Measurements from ENCODE around the gene CHST10. TPM values are rescaled to one million over a fixed set of nuclear protein-coding genes. Genes with fewer than 3 reads are reported as not detected.

CHST10 gene
- total and polyA plus RNA-seq, 10 of the 15 experiments (the other 5 are each of a cell fraction or from before 2014, with no cell fraction given), result 2.0 to 22.5 (median 15.7) TPM

DNA sequence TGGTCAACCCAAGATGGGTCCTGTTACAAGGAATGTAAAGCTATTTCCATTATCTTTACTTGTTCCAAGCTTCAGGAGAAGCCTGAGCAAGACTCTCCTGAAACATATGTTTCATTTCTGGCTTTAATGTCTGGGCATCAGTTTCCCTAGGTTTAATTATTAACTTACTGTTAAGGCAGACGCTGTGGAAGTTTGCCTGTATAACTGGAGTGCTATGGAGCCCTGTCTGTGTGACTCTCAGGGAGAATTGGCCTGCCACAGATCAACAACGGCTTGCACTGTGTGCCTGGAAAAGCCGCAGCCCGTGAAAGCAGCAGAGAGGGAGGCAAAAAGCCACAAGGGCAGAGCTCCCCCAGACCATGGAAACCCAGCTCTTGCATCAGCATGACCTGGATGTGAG, 73.0 kb downstream of the CHST10 start:
- H2AFZ ChIP-seq (ENCODE audit: control insufficient read depth, low read depth, low read length), result no peak overlapping the region
- FAIRE-seq, result no peak
- ATAC-seq, result no peak
- ChIA-PET RAD21 (ENCODE audit: unreplicated experiment) (no interaction called here), POLR2A (no interaction called here), SMC1A (ENCODE audit: uncharacterized antibody, unreplicated experiment) (no interaction called here), CTCF (no interaction called here)
- intact Hi-C loops (cut with micrococcal nuclease; ENCODE audit: unreplicated experiment), result no loop called here
- no peak overlapping the region for H3K27ac ChIP-seq (ENCODE audit: control insufficient read depth, insufficient read depth)
- no TSS peak for BruUV-seq (replicated peaks)
- no peak for DNase-seq (ENCODE audit: low read depth, low spot score)
- H3K4me2 ChIP-seq (ENCODE audit: control insufficient read depth, insufficient read depth), result no peak overlapping the region
- no peaks in the 10 kb centered on the region for H4K20me1 ChIP-seq (ENCODE audit: control insufficient read depth, insufficient read depth)
- H3K79me2 ChIP-seq (ENCODE audit: control insufficient read depth, insufficient read depth, low read length), result no peaks in the 10 kb centered on the region
- 26% methylated on average over 4 of the region's 4 CpGs for WGBS (ENCODE audit: insufficient coverage, insufficient replicate concordance, low lambda C conversion rate, missing lambda C conversion rate)
- H3K9me3 ChIP-seq (replicated peaks; ENCODE audit: control insufficient read depth, insufficient read depth, low read length), result no peaks in the 10 kb centered on the region; the same call in 2 of the 3 replicates
- H3K4me3 ChIP-seq, result no peak overlapping the region
- no peak overlapping the region for H3K9ac ChIP-seq (ENCODE audit: control insufficient read depth, insufficient read depth, low read length)
- H3K4me1 ChIP-seq (ENCODE audit: control insufficient read depth, insufficient read depth, low read length), result no peaks in the 10 kb centered on the region
- no peaks in the 10 kb centered on the region for H3K27me3 ChIP-seq (replicated peaks in 1 of 2; ENCODE audit: control insufficient read depth in 2 of 2, insufficient read depth in 2 of 2, low read length in 1 of 2)
- H3K36me3 ChIP-seq (ENCODE audit: control insufficient read depth in 2 of 2, insufficient read depth in 2 of 2, low read length in 1 of 2), result no peaks in the 10 kb centered on the region
- TF ChIP-seq, protein P1, sequence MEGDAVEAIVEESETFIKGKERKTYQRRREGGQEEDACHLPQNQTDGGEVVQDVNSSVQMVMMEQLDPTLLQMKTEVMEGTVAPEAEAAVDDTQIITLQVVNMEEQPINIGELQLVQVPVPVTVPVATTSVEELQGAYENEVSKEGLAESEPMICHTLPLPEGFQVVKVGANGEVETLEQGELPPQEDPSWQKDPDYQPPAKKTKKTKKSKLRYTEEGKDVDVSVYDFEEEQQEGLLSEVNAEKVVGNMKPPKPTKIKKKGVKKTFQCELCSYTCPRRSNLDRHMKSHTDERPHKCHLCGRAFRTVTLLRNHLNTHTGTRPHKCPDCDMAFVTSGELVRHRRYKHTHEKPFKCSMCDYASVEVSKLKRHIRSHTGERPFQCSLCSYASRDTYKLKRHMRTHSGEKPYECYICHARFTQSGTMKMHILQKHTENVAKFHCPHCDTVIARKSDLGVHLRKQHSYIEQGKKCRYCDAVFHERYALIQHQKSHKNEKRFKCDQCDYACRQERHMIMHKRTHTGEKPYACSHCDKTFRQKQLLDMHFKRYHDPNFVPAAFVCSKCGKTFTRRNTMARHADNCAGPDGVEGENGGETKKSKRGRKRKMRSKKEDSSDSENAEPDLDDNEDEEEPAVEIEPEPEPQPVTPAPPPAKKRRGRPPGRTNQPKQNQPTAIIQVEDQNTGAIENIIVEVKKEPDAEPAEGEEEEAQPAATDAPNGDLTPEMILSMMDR (IDR thresholded peaks at IDR 0.05 in 2 of 3, conservative IDR thresholded peaks at IDR 0.05 in 1 of 3; ENCODE audit: control insufficient read depth in 2 of 3, extremely low read depth in 1 of 3, insufficient read depth in 1 of 3, low read depth in 3 of 3, low read length in 3 of 3), result no peak
- TF ChIP-seq STAT3 (IDR thresholded peaks at IDR 0.05; ENCODE audit: low read depth, low read length) (no peak), CREB1 (IDR thresholded peaks at IDR 0.05; ENCODE audit: low read depth) (no peak), SREBF1 (IDR thresholded peaks at IDR 0.05; ENCODE audit: low read length) (no peak), BMI1 (IDR thresholded peaks at IDR 0.05; ENCODE audit: borderline replicate concordance) (no peak), CHD4 (IDR thresholded peaks at IDR 0.05) (no peak), SP1 (IDR thresholded peaks at IDR 0.05; ENCODE audit: low read depth, low read length) (no peak), TARDBP (IDR thresholded peaks at IDR 0.05; ENCODE audit: borderline replicate concordance) (no peak), POU2F2 (IDR thresholded peaks at IDR 0.05; ENCODE audit: borderline replicate concordance, low read depth, low read length) (no peak), ZNF217 (IDR thresholded peaks at IDR 0.05) (no peak), IKZF1 (conservative IDR thresholded peaks at IDR 0.05) (no peak), RUNX3 (IDR thresholded peaks at IDR 0.05; ENCODE audit: low read length) (no peak), NFXL1 (IDR thresholded peaks at IDR 0.05; ENCODE audit: borderline replicate concordance) (no peak)
- TF ChIP-seq, protein P2, sequence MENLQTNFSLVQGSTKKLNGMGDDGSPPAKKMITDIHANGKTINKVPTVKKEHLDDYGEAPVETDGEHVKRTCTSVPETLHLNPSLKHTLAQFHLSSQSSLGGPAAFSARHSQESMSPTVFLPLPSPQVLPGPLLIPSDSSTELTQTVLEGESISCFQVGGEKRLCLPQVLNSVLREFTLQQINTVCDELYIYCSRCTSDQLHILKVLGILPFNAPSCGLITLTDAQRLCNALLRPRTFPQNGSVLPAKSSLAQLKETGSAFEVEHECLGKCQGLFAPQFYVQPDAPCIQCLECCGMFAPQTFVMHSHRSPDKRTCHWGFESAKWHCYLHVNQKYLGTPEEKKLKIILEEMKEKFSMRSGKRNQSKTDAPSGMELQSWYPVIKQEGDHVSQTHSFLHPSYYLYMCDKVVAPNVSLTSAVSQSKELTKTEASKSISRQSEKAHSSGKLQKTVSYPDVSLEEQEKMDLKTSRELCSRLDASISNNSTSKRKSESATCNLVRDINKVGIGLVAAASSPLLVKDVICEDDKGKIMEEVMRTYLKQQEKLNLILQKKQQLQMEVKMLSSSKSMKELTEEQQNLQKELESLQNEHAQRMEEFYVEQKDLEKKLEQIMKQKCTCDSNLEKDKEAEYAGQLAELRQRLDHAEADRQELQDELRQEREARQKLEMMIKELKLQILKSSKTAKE (IDR thresholded peaks at IDR 0.05; ENCODE audit: low read depth, poor library complexity, severe bottlenecking), result no peak
- TF ChIP-seq, protein P3, sequence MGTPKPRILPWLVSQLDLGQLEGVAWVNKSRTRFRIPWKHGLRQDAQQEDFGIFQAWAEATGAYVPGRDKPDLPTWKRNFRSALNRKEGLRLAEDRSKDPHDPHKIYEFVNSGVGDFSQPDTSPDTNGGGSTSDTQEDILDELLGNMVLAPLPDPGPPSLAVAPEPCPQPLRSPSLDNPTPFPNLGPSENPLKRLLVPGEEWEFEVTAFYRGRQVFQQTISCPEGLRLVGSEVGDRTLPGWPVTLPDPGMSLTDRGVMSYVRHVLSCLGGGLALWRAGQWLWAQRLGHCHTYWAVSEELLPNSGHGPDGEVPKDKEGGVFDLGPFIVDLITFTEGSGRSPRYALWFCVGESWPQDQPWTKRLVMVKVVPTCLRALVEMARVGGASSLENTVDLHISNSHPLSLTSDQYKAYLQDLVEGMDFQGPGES (IDR thresholded peaks at IDR 0.05), result no peak
- TF ChIP-seq, protein P4, sequence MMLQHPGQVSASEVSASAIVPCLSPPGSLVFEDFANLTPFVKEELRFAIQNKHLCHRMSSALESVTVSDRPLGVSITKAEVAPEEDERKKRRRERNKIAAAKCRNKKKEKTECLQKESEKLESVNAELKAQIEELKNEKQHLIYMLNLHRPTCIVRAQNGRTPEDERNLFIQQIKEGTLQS (IDR thresholded peaks at IDR 0.05; ENCODE audit: borderline replicate concordance, extremely low read depth, low read depth, low read length), result no peak
- in situ Hi-C loops (cut with MboI), result no loop called here

Data from GM12878 (cell line).